H1 (cell line): ENCODE results near the gene UBASH3A. TPM values are rescaled to one million over a fixed set of nuclear protein-coding genes. Genes with fewer than 3 reads are reported as not detected.

Source experiments
- CTCF ChIA-PET: fragments of 300-600 bp; sonication (Branson Sonifier 250); formaldehyde crosslinking; loops from one replicate; lab custom pipeline; 2021; ENCODE audit not compliant: partially characterized antibody; lab: Charles Lee
- POLR2A ChIA-PET: fragments of 300-600 bp; sonication (Branson Sonifier 250); formaldehyde crosslinking; loops from one replicate; lab custom pipeline; 2021; ENCODE audit warnings: inconsistent platforms; ENCODE audit not compliant: partially characterized antibody; lab: Charles Lee
- DNase-seq, 2 experiments: peaks; one replicate each; pipeline versions ENCODE4 v3.0.0 to v3.0.0-alpha.2; 2010 to 2022; ENCODE audit warnings: low spot score in 2 of 2, low read depth in 1 of 2, mixed read lengths in 1 of 2
- FAIRE-seq: peaks from 2 replicates; lab custom pipeline; 2011; peaks lifted over from hg19 to GRCh38; lab: Jason Lieb, UNC
- H2AFZ ChIP-seq: 2 replicates; pipeline ENCODE4 v1.8.1; 2012; ENCODE audit warnings: low read length, inconsistent platforms
- H2AK5ac ChIP-seq: 2 replicates; pipeline ENCODE4 v1.6.1; 2013; ENCODE audit warnings: low read depth, low read length
- H2BK120ac ChIP-seq: replicated peaks from 2 replicates; pipeline ENCODE3; 2013; ENCODE audit warnings: low read depth, low read length, inconsistent platforms
- H2BK12ac ChIP-seq: 2 replicates; pipeline ENCODE4 v1.6.1; 2013; ENCODE audit warnings: low read depth, low read length
- H2BK15ac ChIP-seq: 2 replicates; pipeline ENCODE4 v1.6.1; 2013; ENCODE audit warnings: low read length
- H2BK20ac ChIP-seq: 2 replicates; pipeline ENCODE4 v1.6.1; 2013; ENCODE audit warnings: low read length
- H2BK5ac ChIP-seq: 2 replicates; pipeline ENCODE4 v1.6.1; 2013; ENCODE audit warnings: low read depth, low read length
- H3K14ac ChIP-seq: 2 replicates; pipeline ENCODE4 v1.6.1; 2013; ENCODE audit warnings: inconsistent platforms; ENCODE audit not compliant: insufficient read length
- H3K18ac ChIP-seq: 2 replicates; pipeline ENCODE4 v1.6.1; 2013; ENCODE audit warnings: low read length; ENCODE audit errors: extremely low read depth
- H3K23ac ChIP-seq: 2 replicates; pipeline ENCODE4 v1.6.1; 2013; ENCODE audit warnings: inconsistent platforms; ENCODE audit not compliant: insufficient read length
- H3K23me2 ChIP-seq: 2 replicates; pipeline ENCODE4 v1.6.1; 2013; ENCODE audit warnings: low read depth, low read length
- H3K27ac ChIP-seq: 2 replicates; pipeline ENCODE4 v1.6.1; 2011; ENCODE audit warnings: low read depth, low read length, inconsistent platforms
- H3K27me3 ChIP-seq, 4 experiments: replicated peaks in 1 of 4; 1 replicate in 1 of 4; 2 replicates in 3 of 4; pipeline versions ENCODE4 v1.6.1 to v1.8.1; 2011 to 2013; ENCODE audit warnings: low read length in 3 of 4, mild to moderate bottlenecking in 3 of 4, inconsistent platforms in 2 of 4, mixed read lengths in 2 of 4, moderate library complexity in 1 of 4; ENCODE audit not compliant: control insufficient read depth in 3 of 4, insufficient read depth in 3 of 4; ENCODE audit errors: extremely low read depth in 1 of 4
- H3K36me3 ChIP-seq, 4 experiments: 2 replicates each; pipeline versions ENCODE4 v1.6.1 to v1.8.1; 2011 to 2013; ENCODE audit warnings: mild to moderate bottlenecking in 4 of 4, low read length in 3 of 4, moderate library complexity in 2 of 4, control low read depth in 1 of 4, inconsistent platforms in 1 of 4; ENCODE audit not compliant: insufficient read depth in 4 of 4, control insufficient read depth in 2 of 4
- H3K4ac ChIP-seq: replicated peaks from 2 replicates; pipeline ENCODE3; 2013; ENCODE audit warnings: low read length, low read depth, mixed read lengths, inconsistent platforms; ENCODE audit not compliant: insufficient read length
- H3K4me1 ChIP-seq, 4 experiments: replicated peaks in 1 of 4; 1 replicate in 1 of 4; 2 replicates in 3 of 4; pipeline versions ENCODE4 v1.6.1 to v1.8.1; 2011 to 2013; ENCODE audit warnings: low read length in 3 of 4, inconsistent platforms in 2 of 4, mixed read lengths in 1 of 4; ENCODE audit not compliant: insufficient read depth in 4 of 4, control insufficient read depth in 3 of 4
- H3K4me2 ChIP-seq, 2 experiments: 2 replicates each; pipeline versions ENCODE4 v1.6.1 to v1.8.1; 2011 to 2013; ENCODE audit warnings: low read depth in 2 of 2, low read length in 2 of 2, control low read depth in 1 of 2, inconsistent platforms in 1 of 2, mild to moderate bottlenecking in 1 of 2; ENCODE audit not compliant: insufficient read depth in 1 of 2
- H3K4me3 ChIP-seq, 4 experiments: fragments of 200-600, 300-600 bp in 1 of 4; sonication (generic), shearing (Covaris generic), sonication (Bioruptor Twin) in 1 of 4; 2 replicates each; pipeline versions ENCODE4 v1.5.1 to v1.8.1; 2011 to 2016; ENCODE audit warnings: low read length in 4 of 4, low read depth in 3 of 4, control low read depth in 2 of 4, inconsistent platforms in 2 of 4, mild to moderate bottlenecking in 2 of 4, mixed read lengths in 1 of 4, moderate library complexity in 1 of 4; ENCODE audit not compliant: insufficient read depth in 2 of 4; ENCODE audit errors: extremely low read depth in 1 of 4
- H3K56ac ChIP-seq: replicated peaks from 2 replicates; pipeline ENCODE3; 2013; ENCODE audit warnings: low read depth, mild to moderate bottlenecking, mixed read lengths, low read length, inconsistent platforms; ENCODE audit not compliant: insufficient read length
- H3K79me1 ChIP-seq: 2 replicates; pipeline ENCODE4 v1.6.1; 2013; ENCODE audit warnings: low read depth, low read length, control low read depth
- H3K79me2 ChIP-seq, 2 experiments: 2 replicates each; pipeline versions ENCODE4 v1.6.1 to v1.8.1; 2012 to 2013; ENCODE audit warnings: low read length in 2 of 2, mild to moderate bottlenecking in 2 of 2, inconsistent platforms in 1 of 2; ENCODE audit not compliant: insufficient read depth in 2 of 2, control insufficient read depth in 1 of 2
- H3K9ac ChIP-seq, 4 experiments: replicated peaks in 1 of 4; 1 replicate in 1 of 4; 2 replicates in 3 of 4; pipeline versions ENCODE4 v1.6.1 to v1.8.1; 2011 to 2013; ENCODE audit warnings: low read depth in 3 of 4, low read length in 3 of 4, control low read depth in 2 of 4, mild to moderate bottlenecking in 2 of 4, moderate library complexity in 2 of 4, inconsistent platforms in 1 of 4; ENCODE audit errors: extremely low read depth in 1 of 4
- H3K9me3 ChIP-seq, 2 experiments: 2 replicates each; pipeline versions ENCODE4 v1.6.1 to v1.8.1; 2012 to 2013; ENCODE audit warnings: mild to moderate bottlenecking in 2 of 2, moderate library complexity in 2 of 2, control low read depth in 1 of 2, inconsistent platforms in 1 of 2, low read depth in 1 of 2, low read length in 1 of 2, mixed read lengths in 1 of 2; ENCODE audit not compliant: insufficient read depth in 2 of 2
- H4K20me1 ChIP-seq, 2 experiments: replicated peaks in 1 of 2; 2 replicates each; pipeline versions ENCODE3 to v1.8.1; 2011 to 2013; ENCODE audit warnings: inconsistent platforms in 2 of 2, low read length in 2 of 2, mild to moderate bottlenecking in 1 of 2; ENCODE audit not compliant: insufficient read depth in 2 of 2, control insufficient read depth in 1 of 2
- H4K5ac ChIP-seq: 2 replicates; pipeline ENCODE4 v1.6.1; 2013; ENCODE audit warnings: low read length, low read depth, mixed read lengths, inconsistent platforms; ENCODE audit not compliant: insufficient read length
- H4K8ac ChIP-seq: 2 replicates; pipeline ENCODE4 v1.8.0; 2013; ENCODE audit warnings: mild to moderate bottlenecking, moderate library complexity, low read length, inconsistent platforms; ENCODE audit not compliant: insufficient read depth; ENCODE audit errors: extremely low read depth
- H4K91ac ChIP-seq: replicated peaks from 2 replicates; pipeline ENCODE3; 2013; ENCODE audit warnings: low read length, mixed read lengths, inconsistent platforms; ENCODE audit not compliant: insufficient read length
- BCL11A ChIP-seq, 2 experiments: IDR thresholded peaks; one replicate each; pipeline ENCODE4 v1.6.1; 2011; ENCODE audit warnings: low read depth in 2 of 2, low read length in 2 of 2, mild to moderate bottlenecking in 2 of 2
- CTCF ChIP-seq, 3 experiments: IDR thresholded peaks; 1 replicate in 2 of 3; 2 replicates in 1 of 3; pipeline versions ENCODE4 v1.5.1 to v1.6.1; 2011; ENCODE audit warnings: low read length in 3 of 3, mild to moderate bottlenecking in 3 of 3, inconsistent platforms in 2 of 3, low read depth in 1 of 3, moderate library complexity in 1 of 3; ENCODE audit not compliant: insufficient read depth in 1 of 3; ENCODE audit errors: control extremely low read depth in 1 of 3
- E2F6 ChIP-seq: IDR thresholded peaks from 2 replicates; pipeline ENCODE4 v1.6.1; 2012; ENCODE audit warnings: inconsistent platforms
- GTF2F1 ChIP-seq: IDR thresholded peaks from 2 replicates; pipeline ENCODE4 v1.6.1; 2012; ENCODE audit warnings: low read depth, low read length, improper control_type of control experiment, borderline replicate concordance
- JUND ChIP-seq: IDR thresholded peaks from 2 replicates; pipeline ENCODE4 v1.6.1; 2011; ENCODE audit warnings: mild to moderate bottlenecking, improper control_type of control experiment, low read length
- RBBP5 ChIP-seq: IDR thresholded peaks from 2 replicates; pipeline ENCODE4 v1.7.1; 2012; ENCODE audit warnings: low read depth, mild to moderate bottlenecking, inconsistent platforms, low read length, moderate library complexity, borderline replicate concordance
- SUZ12 ChIP-seq: fragments of 200-600 bp; sonication (generic); IDR thresholded peaks from 2 replicates; pipeline ENCODE4 v1.6.1; 2012; ENCODE audit warnings: mild to moderate bottlenecking, inconsistent platforms, low read length, moderate library complexity, mixed read lengths
- TBP ChIP-seq: IDR thresholded peaks from 2 replicates; pipeline ENCODE4 v1.6.1; 2011; ENCODE audit warnings: low read depth, low read length, improper control_type of control experiment
- TCF12 ChIP-seq: IDR thresholded peaks from 2 replicates; pipeline ENCODE4 v1.6.1; 2011; ENCODE audit warnings: low read depth, mild to moderate bottlenecking, low read length
- WGBS, 2 experiments: shearing (Covaris generic) in 1 of 2; methylation state at CpG; one replicate each; pipeline versions ENCODE4 v1.1.6 to v1.1.7; 2013 to 2015; ENCODE audit warnings: low lambda C conversion rate in 2 of 2, mixed read lengths in 2 of 2, inconsistent platforms in 1 of 2, low coverage in 1 of 2, missing lambda C conversion rate in 1 of 2; ENCODE audit not compliant: insufficient replicate concordance in 2 of 2, insufficient coverage in 1 of 2, insufficient read length in 1 of 2; ENCODE audit errors: extremely low coverage in 1 of 2, missing lambda C conversion rate in 1 of 2; 5-methylcytosine and 5-hydroxymethylcytosine counted together
- polyA plus RNA-seq, 7 experiments: library from polyadenylated mRNA; depleted of rRNA in 3 of 7; stranded (reverse) in 5 of 7; unstranded in 2 of 7; fragments of >200 nt in 5 of 7; fragments of 200-250 nt in 2 of 7; gene quantifications; 1 replicate in 5 of 7; 2 replicates in 1 of 7; 4 replicates in 1 of 7; pipeline versions ENCODE4 v1.2.1 to v1.2.3, GENCODE V29; 2011 to 2013; ENCODE audit warnings: missing spikeins in 2 of 7, mixed read lengths in 2 of 7
- total RNA-seq: library from RNA; stranded (reverse); fragmentation: NEBNext Ultra II Directional; extraction: Animal tissue kit (Norgen Biotek cat#: 25700); gene quantifications from 2 replicates; pipeline ENCODE4 v1.2.1, GENCODE V29; 2021

Gene UBASH3A
- total and polyA plus RNA-seq, 2 of the 8 experiments (the other 6 are each of a cell fraction or from before 2014, with no cell fraction given): not detected

- CTCF ChIA-PET: interaction anchor here (0.6 to 1.5 kb wide), 4 partner anchors 14 to 183 kb away, joined by 3 to 4 read pairs (median 4); no protein-coding TSS in a partner anchor
- H3K4me1 ChIP-seq: peaks cover 0 to 2% (median 0%) of the 10 kb centered on the region in 4 experiments; a peak in 2 of 7 replicates
- no peak overlapping the region for H3K56ac ChIP-seq
- peak overlapping the region; percentile 46; the same call in 1 of the 2 replicates for H2BK15ac ChIP-seq
- no peak overlapping the region for H3K14ac ChIP-seq
- H3K23ac ChIP-seq: no peak overlapping the region
- H4K5ac ChIP-seq: no peak overlapping the region
- H3K23me2 ChIP-seq: no peaks in the 10 kb centered on the region
- no peak overlapping the region for H2BK20ac ChIP-seq
- H4K8ac ChIP-seq: no peak overlapping the region
- no peak overlapping the region for H3K27ac ChIP-seq
- H3K4me2 ChIP-seq: no peak overlapping the region
- peaks cover 0 to 3% of the 10 kb centered on the region in 2 experiments for H4K20me1 ChIP-seq
- no peaks in the 10 kb centered on the region for H3K36me3 ChIP-seq
- WGBS, 2 experiments: 92% methylated on average over 20 of the region's 22 CpGs; no CpG with 5 or more reads in 1 of the 2 experiments
- POLR2A ChIA-PET: no interaction called here
- no peak overlapping the region for H2AFZ ChIP-seq
- no peak overlapping the region; the same call in 1 of the 2 replicates for H2AK5ac ChIP-seq
- no peak overlapping the region for H2BK120ac ChIP-seq
- peak overlapping the region; percentile 1 for H4K91ac ChIP-seq
- FAIRE-seq (no peak), DNase-seq (no peak)
- H3K79me1 ChIP-seq: no peaks in the 10 kb centered on the region
- no peak overlapping the region for H3K4me3 ChIP-seq
- no peak overlapping the region for H2BK12ac ChIP-seq
- H3K9me3 ChIP-seq: no peaks in the 10 kb centered on the region
- H3K4ac ChIP-seq: no peak overlapping the region
- no peak overlapping the region; the same call in 1 of the 2 replicates for H2BK5ac ChIP-seq
- no peaks in the 10 kb centered on the region for H3K27me3 ChIP-seq
- H3K9ac ChIP-seq: no peak overlapping the region
- H3K18ac ChIP-seq: no peak overlapping the region
- H3K79me2 ChIP-seq: no peaks in the 10 kb centered on the region
- TF ChIP-seq JUND (no peak), E2F6 (no peak), GTF2F1 (no peak), TBP (no peak), BCL11A (IDR thresholded peaks at IDR 0.05; ENCODE audit: low read depth in 2 of 2, low read length in 2 of 2) (no peak), CTCF (IDR thresholded peaks at IDR 0.05; ENCODE audit: control extremely low read depth in 1 of 3, insufficient read depth in 1 of 3, low read depth in 1 of 3, low read length in 3 of 3) (no peak), TCF12 (no peak), SUZ12 (no peak), RBBP5 (no peak)
Measured at GRCh38 chr21:42452401-42453223, 48.9 kb downstream of the UBASH3A start.
